Stimulated activated CD8-positive, alpha-beta memory T cell treated with anti-CD3 and anti-CD28 coated beads, Interleukin-4, amount 100 ng/mL, for 1 hour (primary cell): ENCODE measurements around the gene MRE11.

Experiments
- DNase-seq, 2 donors: peaks; one replicate each; pipeline ENCODE4 v3.0.0-alpha.2; 2020; ENCODE audit warnings: low read depth in 2 of 2, low spot score in 1 of 2

Gene MRE11

DNA sequence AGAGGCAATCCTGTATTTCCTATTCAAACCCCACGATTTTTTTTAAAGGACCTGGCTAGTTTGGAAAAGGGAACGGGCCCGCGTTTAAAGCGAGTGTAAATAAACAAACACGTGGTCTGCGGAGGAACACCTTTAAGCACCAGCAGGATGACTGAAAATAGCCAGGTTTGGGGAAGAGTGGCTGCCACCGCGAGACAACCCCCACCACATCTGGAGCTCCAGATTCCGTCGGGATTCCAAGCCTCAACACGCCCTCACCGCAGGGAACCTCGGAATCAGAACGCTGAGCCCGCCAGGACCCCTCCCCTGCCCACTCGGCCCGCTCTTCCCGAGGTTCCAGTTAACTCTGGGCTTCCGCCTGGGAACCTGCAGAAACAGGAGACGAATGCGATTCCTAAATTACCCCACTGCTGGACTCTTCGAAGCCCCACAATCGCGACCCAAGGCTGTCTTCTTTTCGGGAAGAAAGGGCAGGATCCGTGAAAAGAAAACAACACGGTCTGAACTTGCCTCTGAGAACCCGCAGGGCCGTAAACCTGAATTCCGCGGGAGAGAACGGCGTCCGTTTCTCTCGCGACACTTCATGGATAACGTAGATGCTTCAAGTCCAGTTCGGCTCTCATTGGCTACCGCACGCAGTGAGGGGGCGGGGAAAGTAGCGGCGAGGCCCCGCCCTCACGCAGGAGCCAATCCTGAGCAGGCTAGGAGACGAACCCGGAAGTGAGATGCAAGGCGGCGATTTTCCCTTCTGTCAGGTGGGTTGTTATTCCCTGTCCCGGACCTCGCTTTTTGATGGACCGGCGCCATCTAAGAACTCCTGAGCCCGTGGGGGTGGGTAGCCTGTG lies at the start of gene MRE11, which contains the start of gene ANKRD49:
Gene MRE11, minus strand, starts transcription at position 564 of the 845 bp plus-strand sequence. CDS start 1,043 bp downstream, outside the sequence.
Gene ANKRD49, plus strand, starts transcription at position 704 of the 845 bp plus-strand sequence. CDS start 2,710 bp downstream, outside the sequence.
- DNase-seq, result peak; percentile 81 to 90

DNA sequence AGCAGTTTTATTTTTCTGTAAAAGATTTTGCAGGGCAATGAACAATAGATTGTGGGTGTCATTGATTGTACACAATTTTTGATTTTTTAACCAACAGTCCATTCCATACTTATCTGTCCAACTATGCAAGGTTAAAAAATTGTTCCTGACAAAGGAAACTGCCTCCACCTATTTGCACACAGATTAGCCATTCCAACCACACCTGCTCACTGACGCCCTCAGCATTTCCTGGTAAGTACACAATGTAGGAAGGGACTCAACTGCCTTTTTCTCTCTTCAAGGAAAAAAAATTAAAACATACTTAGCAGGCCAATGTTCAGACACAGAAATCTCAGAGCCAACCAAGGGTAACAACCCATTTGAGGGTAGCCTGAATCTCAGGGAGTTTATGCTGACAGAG lies 45.8 kb upstream of the MRE11 start:
- DNase-seq, result no peak

DNA sequence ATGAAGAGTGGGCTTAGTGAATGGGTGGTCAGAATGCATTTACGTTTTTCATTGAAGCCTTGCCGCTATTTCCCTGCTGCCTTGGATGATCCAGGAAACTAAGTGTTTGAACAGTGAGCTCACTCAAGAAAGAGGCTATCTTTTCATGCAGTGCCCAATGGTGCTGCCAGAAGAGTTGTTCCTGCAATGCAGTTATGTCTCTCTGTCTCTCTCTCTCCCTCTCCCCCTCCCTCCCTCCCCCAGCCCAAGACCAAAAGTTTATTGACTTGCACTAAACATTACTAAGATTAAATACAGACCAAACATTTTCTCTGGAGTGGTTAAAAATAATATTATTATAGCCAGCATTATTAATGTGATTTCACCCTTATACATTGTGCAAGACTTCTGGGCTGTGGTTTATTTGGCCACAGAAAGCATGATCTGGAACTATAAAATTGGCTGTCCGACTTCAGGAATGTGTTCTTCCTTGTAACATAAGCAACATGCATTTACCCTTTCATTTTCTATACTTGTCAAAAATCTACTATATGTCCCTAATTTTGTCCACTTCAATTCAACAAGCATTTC lies 43.5 kb upstream of the MRE11 start:
- no peak for DNase-seq

DNA sequence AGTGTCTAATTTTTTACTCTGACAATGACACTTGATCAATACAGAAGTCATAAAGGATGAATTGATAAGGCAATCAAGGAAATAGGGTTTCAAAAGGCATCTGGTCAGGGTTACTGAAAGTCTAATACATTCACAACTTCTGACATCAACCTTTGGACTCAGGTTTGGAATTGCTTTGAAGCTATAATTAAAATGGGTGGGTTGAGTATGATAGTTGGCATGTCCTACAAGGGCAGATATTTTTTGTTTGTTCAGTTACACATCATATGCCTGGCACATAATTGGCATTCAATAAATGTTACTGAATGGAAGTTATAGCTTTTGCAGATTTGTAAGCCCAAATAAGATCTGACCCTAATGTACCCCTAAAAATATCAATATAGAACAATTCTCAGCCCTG lies 42.7 kb upstream of the MRE11 start:
- DNase-seq, result no peak

DNA sequence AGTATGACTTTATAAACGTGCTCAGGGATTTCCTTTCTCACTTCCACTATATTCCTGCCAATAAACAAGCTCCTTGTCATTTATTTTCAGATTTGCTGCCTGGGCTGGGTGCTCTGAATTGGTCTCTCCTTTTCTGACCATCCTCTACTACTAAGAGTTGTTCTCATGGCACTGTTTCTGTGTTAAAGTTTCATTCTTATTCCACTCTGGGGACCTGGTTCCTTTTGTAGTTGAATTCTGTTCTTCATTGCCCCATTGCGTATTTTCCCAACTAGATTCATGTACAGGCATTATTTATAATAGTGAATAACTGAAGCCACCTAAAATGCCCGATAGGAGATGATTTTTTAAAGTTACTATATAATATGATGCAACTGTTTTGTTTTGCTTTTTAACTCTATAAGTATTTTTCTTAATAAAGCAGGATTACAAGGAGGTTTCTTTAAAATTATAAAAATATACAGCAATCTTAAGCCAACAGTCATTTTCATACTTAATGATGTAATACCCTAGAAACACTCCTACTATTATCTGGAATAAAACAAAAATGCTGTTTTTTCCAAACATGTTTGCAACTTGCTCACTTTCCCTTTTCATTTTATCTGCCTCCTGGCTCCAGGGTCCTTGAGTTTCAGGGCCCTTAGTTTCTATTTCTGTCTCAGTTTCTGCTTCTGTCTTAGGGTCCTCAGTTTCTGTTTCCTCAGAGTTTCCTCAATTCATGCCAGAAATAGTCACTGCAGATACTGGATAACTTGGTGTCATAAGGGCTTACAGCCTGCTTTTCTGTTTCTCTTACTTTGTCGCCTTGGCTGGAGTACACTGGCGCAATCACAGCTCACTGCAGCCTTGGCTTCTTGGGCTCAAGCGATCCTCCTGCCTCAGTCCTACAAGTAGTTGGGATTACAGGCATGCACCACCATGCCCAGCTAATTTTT lies 40.3 kb upstream of the MRE11 start:
- DNase-seq, result no peak

DNA sequence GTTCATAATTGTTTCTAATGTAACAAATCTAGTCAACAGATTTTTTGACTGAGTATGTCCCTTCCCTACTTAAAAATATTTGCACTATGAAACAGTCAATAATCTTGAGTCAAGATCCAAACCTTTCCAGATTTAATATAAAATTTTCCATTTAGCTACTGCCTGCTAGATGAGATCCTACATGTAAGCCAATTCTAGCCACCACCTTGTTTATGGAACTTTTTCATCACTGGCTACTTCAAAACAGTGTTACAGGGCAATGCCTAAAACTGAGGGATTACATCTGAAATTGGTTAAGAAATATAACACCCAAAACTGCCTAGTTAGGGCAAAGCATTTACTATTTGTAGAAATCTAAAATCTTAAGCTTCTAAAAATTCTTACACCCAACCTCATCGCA lies 39.6 kb upstream of the MRE11 start:
- no peak for DNase-seq

DNA sequence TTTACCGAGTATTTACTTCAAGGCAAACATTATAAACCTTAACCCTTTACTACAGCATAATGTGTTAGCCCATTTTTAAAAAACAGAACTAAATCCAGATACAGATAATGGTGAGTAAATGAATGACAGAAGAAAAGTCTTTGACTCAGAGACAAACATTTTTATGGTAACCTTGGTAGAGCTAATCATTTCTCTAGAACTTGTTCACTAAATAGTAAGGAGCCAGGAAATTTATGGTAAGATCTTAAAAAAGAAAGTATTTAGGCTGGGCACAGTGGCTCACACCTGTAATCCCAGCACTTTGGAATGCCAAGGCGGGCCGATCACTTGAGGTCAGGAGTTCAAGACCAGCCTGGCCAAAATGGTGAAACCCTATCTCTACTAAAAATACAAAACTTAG lies 38.6 kb upstream of the MRE11 start:
- DNase-seq, result no peak

DNA sequence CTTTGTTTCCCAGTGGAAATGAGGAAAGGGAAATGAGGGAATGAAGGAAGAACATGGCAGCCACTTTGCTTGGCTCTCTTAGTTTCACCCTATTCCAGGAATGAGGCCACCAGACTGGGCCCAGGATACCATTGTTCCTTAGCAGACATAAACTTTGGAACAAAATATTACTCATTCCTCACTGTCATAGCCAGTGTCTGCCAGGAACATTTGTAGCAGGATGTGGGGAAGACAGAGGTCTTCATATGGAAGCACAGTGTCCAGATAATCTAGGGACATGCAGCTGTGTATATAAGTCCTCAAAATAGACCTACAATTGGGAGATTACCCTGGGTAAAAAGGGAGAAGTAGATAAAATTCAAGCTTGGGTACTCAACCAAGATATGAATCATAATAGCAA lies 34.9 kb upstream of the MRE11 start:
- DNase-seq, result no peak

DNA sequence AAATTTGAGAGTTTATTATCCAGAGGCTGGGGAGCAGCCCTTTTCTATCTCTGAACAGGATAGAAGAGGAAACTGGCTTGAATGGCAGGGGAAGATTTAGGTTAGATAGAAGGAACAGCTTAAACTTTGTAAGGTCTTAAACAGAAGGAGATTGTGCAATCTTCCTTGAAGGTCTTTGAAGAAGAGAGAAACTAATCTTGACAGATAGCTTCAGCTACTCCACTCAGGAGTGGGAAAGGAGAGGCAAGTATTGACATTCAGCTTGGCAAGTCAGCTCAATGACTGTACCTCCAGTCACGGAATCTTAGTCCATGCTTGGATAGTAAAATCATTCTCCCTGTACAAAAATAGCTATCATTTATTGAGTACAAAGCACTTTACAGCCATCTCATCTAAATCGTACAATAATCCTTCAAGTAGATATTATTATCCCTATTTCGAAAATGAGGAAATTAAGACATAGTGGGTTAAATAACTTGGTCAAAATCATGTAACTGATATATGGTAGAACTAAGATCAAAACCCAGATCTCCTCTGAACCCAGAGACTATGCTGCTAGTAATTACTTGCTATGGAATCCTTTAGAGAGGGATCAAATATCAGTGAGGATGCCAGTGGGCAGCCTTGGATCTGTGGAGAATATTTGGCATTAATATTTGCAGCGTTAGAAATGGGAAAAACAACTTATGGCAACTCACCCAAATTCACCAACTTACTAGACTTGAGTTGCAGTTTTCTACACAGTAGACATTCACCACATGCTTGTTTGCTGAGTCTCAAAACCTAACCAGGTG lies 33.2 kb upstream of the MRE11 start:
- no peak for DNase-seq

DNA sequence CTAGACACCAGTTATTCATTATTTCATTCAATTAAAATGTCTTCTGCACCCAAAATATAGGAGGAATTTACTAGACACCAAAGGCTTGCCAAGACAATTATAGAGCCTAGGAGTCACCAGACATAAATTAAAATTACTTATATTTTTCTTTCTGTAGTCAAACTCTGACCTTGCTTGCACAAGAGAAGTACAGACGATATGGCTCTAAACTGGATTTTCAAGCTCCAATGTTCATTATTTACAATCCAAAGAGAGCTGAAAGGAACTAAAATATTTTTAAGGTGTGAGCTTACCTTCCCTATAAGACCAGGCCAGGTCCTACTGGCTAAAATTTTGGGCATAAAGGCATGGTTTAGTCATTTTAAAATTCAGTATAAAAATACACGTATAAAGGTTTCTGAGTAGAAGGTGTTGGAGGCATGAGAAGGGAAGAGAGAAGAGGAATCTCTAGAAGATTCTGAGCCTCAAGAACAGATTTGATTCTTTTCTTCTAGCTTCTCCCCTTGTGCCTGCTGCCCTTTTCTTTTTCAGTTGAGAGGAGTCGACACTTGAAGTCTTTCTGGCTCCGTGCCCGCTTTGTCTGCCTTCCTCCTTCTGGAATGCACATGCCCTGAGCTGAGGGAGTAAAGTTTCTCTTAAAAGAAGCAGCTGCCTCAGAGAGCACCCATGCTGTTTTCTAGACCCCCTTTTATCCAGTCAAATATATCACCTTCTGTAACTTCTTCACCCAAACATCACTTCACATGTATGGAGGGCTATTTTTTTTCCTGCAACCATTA lies 32.1 kb upstream of the MRE11 start:
- DNase-seq, result no peak

DNA sequence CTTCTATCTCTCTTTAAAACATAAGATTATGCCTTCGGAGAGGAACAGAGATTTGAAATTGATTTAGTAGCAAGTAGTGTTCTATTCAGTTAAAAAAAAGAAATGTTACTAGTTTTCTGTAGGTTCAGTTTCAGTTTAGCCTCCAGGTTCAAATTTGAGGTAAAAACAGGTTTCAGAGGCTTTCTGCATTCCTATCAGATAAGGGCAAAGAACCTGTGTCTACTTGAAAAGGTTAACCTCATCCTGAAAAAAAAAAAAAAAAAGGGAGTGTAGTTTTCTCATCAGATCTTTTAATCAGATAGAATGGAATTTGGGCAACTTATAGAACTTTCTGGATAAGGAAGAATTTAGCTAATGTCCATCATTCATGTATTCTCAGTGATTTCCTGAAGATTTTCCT lies 30.7 kb upstream of the MRE11 start:
- DNase-seq, result no peak

DNA sequence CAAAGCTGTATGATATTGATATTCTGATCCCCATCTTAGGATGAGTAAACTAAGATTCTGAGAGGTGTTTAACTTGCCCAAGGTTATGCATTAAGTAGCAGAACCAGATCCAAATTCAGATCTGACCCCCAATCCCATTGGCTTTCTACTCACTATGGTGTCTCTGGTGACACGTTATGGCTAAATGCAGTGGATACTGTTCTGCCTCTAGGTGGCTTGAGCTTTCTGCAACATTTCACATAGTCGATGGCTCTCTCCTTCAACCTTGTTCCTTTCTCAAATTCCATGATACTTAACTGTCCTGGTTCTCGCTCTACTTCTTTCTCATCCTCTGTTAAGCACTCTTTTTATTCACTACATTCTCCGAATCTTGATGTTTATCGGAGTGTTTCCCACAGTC lies 28.0 kb upstream of the MRE11 start:
- no peak for DNase-seq

DNA sequence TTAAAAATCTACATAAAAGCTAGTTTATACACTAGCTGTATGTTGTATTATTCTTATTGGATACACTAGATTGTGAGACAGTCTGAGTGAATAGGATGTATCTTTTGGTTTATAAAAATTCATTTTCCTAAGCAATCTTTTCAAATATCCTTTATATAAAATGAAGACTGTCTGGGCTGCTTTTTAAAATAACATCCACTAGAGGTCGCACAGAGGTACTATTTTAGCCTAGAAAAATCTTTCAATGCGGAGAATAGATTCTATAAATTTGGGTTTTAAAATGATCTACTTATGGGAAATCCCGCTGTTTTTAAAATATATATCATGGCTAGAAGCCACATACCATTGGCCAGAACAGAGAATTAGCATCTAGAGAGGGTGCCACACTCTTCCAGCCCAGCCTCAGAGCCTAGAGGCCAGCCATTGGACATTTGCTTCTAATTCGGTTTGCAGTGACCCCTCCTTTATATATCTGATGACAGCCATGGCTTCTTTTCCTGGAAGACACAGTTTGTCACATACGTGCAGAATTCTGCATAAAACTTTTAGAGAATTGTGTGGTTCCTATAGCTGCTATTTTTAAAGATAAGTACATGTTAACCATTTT lies 25.9 kb upstream of the MRE11 start:
- no peak for DNase-seq

DNA sequence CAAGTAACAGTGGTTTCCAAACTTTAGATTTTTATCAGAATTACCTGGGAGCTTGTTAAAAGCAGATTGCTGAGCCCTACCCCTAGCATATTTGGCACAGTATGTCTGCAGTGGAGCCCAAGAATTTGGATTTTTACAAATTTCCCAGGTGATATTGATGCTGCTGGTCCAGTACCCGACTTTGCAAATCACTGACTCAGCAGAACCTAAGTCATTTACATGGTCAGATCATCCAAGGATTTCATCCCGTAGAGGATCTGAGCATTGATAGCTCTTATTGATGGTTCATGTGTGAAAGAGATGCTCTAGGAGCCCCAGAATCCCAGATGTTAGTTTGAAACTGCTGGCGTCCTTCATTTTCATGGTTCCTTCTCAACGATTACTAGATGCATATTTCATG lies 24.7 kb upstream of the MRE11 start:
- no peak for DNase-seq

DNA sequence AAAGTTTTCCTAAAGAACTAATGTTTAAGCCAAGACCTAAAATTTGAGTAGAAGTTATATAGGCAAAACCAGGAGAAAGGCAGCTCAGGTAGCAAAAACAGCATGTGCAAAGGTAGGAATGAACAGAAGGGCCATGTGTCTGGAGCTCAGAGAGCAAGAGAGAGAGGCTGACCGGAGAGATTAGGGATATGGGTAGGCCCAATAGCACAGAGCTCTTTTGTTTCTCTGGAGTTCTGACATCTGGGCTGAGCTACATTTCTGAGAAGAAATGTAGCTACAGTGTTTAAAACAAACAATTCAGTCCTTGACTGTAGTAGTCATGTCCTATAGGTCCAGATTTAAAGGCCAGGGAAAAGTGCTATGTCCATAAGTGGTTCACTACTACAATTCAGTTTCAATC lies 23.1 kb upstream of the MRE11 start:
- no peak for DNase-seq

DNA sequence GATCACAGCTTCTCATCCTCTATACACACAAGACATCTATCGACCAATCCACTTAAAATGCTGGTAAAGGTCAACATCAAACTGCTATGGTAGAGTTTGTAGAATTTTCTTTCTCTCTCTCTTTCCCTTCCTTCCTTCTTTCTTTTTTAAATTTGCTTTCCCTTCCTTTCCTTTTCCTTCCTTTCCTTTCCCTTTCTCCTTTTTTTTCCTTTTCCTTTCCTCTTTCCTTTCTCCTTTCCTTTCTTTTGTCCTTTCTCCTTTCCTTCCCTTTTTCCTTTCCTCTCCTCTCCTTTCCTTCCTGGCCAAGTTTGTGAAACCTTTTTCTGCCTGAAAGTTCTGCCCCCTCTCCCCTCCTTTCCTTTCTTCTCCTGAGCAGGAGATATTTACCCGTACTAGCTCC lies 21.8 kb upstream of the MRE11 start:
- DNase-seq, result no peak

DNA sequence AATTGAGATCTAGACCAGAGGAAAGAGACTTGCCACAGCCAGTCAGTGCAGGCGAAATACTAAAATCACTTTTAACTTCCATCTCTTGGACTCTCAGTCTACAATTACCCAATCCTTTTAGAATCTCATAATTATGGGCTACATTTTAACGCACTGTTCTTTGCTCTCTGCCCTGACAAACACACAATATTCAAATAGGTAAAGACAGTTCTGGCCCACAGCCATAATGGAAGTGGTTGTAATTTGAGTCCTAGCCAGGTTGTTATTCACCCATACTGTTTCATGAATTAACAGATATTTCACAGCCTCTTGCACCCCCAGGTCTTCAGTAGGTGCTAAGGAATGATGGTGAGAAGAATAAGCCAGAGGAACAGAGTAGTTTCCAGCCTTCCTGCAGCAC lies 19.4 kb upstream of the MRE11 start:
- DNase-seq, result no peak

DNA sequence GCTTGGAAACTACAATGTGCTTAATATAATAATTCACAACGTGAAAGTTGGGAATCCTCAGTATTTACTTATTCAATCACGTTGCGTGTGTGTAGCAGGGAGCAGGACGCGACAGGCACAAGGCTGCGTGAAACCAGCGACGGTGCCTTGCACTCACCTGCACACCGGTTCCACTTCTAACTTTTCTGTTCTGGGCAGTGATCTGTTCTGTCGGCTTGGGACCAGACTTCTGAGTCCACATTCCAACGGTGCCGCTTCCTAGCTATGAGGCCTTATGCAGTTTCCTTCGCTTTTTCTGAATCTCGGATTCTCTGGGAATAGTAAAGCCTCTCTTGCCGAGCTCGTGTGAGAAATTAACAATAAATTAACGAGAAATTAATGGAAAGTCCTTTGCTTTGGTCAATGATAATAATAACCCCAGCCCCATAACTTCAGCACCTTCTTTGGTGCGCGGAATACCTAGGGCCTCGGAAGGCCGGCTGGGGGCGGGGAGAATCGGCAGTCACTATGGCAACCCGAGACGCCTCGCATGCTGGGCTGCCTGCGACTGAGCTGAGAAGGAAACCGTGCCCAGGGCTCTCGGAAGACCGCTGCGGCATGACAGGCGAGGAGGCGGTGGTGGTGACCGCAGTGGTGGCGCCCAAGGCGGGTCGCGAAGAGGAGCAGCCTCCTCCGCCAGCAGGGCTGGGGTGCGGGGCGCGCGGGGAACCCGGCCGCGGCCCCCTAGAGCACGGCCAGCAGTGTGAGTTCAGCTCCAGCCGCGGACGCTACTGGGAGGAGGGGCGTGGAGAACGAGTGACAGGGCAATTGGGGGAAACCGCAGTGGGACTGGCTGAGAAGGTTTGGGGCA lies 18.5 kb upstream of the MRE11 start, which contains the start of gene C11orf97:
Gene C11orf97, plus strand, starts transcription at position 530 of the 850 bp plus-strand sequence. Its CDS starts 68 bp downstream, at position 598.
- DNase-seq, result no peak

DNA sequence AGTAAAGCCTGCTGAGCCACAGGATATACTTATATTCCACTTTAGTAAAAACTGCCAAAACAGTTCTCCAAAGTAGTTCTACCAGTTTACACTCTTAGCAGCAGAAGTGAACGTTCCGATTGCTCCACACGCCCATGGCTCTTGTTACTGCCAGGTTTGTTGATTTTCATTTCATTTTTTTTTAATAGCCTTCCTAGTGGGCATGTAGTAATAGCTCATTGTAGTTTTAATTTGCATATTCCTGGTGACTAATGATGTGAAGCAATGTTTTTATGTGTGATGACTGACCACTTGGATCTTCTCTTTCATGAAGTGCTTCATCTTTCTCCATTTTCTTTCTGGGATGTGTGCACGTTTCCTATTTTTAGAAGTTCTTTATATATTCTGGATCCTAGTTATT lies 13.8 kb upstream of the MRE11 start:
- DNase-seq, result no peak
